IMR-90 (cell line): ENCODE measurements around the gene DMD. TPM values are rescaled to one million over a fixed set of nuclear protein-coding genes. Genes with fewer than 3 reads are reported as not detected.

Experiments used
- ATAC-seq: fragments of 200-7000 bp; cut with Tn5 transposase; 2 replicates; pipeline ENCODE4 v1.9.1; 2020; ENCODE audit warnings: low read depth, mild to moderate bottlenecking, moderate library complexity
- BruUV-seq: library from RNA; stranded (reverse); fragments of 400-500 nt; replicated peaks from 2 replicates; lab custom pipeline; 2021; lab: Mats Ljungman, UMichigan
- CTCF ChIA-PET: fragments of 300-600 bp; formaldehyde crosslinking; extraction: SDS; loops from one replicate; lab custom pipeline; 2021; ENCODE audit warnings: antibody characterized with exemption; lab: Yijun Ruan, JAX
- POLR2A ChIA-PET: fragments of 300-600 bp; sonication (Branson Sonifier 250); formaldehyde crosslinking; loops from one replicate; lab custom pipeline; 2022; ENCODE audit warnings: antibody characterized with exemption; ENCODE audit not compliant: unreplicated experiment; lab: Charles Lee
- DNase-seq: peaks from one replicate; pipeline ENCODE4 v3.0.0; 2013
- H2AFZ ChIP-seq: replicated peaks from 2 replicates; pipeline ENCODE3; 2013; ENCODE audit warnings: low read length, mild to moderate bottlenecking; ENCODE audit not compliant: poor library complexity
- H2AK5ac ChIP-seq: 2 replicates; pipeline ENCODE4 v1.6.1; 2013; ENCODE audit warnings: low read depth, low read length, inconsistent platforms
- H2AK9ac ChIP-seq: replicated peaks from 2 replicates; pipeline ENCODE3; 2013; ENCODE audit warnings: mild to moderate bottlenecking, low read depth, low read length, moderate library complexity; ENCODE audit not compliant: poor library complexity
- H2BK120ac ChIP-seq: 2 replicates; pipeline ENCODE4 v1.6.1; 2013; ENCODE audit warnings: low read depth, low read length, inconsistent platforms
- H2BK15ac ChIP-seq: 3 replicates; pipeline ENCODE4 v1.6.1; 2013; ENCODE audit warnings: low read depth, low read length, inconsistent platforms
- H2BK20ac ChIP-seq: 2 replicates; pipeline ENCODE4 v1.6.1; 2013; ENCODE audit warnings: low read depth, mild to moderate bottlenecking, inconsistent platforms, low read length, moderate library complexity
- H2BK5ac ChIP-seq: 2 replicates; pipeline ENCODE4 v1.6.1; 2013; ENCODE audit warnings: mild to moderate bottlenecking, low read depth, low read length, inconsistent platforms; ENCODE audit not compliant: poor library complexity, severe bottlenecking
- H3K14ac ChIP-seq: replicated peaks from 2 replicates; pipeline ENCODE4 v1.6.1; 2013; ENCODE audit warnings: low read depth, low read length, inconsistent platforms
- H3K18ac ChIP-seq: 2 replicates; pipeline ENCODE4 v1.6.1; 2013; ENCODE audit warnings: low read depth, low read length, control low read depth
- H3K23ac ChIP-seq: 2 replicates; pipeline ENCODE4 v1.6.1; 2013; ENCODE audit warnings: low read depth, low read length, inconsistent platforms
- H3K27ac ChIP-seq: 2 replicates; pipeline ENCODE4 v1.5.1; 2013; ENCODE audit warnings: mild to moderate bottlenecking, control low read depth, low read length; ENCODE audit not compliant: insufficient read depth
- H3K27me3 ChIP-seq: 2 replicates; pipeline ENCODE4 v1.6.1; 2013; ENCODE audit warnings: low read length; ENCODE audit not compliant: control insufficient read depth, insufficient read depth
- H3K36me3 ChIP-seq: 2 replicates; pipeline ENCODE4 v1.6.1; 2013; ENCODE audit warnings: low read length, mixed read lengths; ENCODE audit not compliant: control insufficient read depth, insufficient read depth
- H3K4ac ChIP-seq: 2 replicates; pipeline ENCODE4 v1.6.1; 2013; ENCODE audit warnings: low read depth, low read length, inconsistent platforms
- H3K4me1 ChIP-seq: 2 replicates; pipeline ENCODE4 v1.6.1; 2013; ENCODE audit warnings: low read length, mixed read lengths; ENCODE audit not compliant: control insufficient read depth, insufficient read depth
- H3K4me2 ChIP-seq: 2 replicates; pipeline ENCODE4 v1.6.1; 2013; ENCODE audit warnings: low read depth, mild to moderate bottlenecking, control low read depth, low read length, moderate library complexity
- H3K4me3 ChIP-seq: 2 replicates; pipeline ENCODE4 v1.5.1; 2013; ENCODE audit warnings: low read depth, mild to moderate bottlenecking, control low read depth, low read length, moderate library complexity; ENCODE audit not compliant: insufficient read depth
- H3K56ac ChIP-seq: 2 replicates; pipeline ENCODE4 v1.6.1; 2013; ENCODE audit warnings: low read length, inconsistent platforms; ENCODE audit not compliant: insufficient read depth; ENCODE audit errors: extremely low read depth
- H3K79me1 ChIP-seq, 2 experiments: 2 replicates each; pipeline ENCODE4 v1.6.1; 2013; ENCODE audit warnings: low read length in 2 of 2, inconsistent platforms in 1 of 2, low read depth in 1 of 2
- H3K9ac ChIP-seq: 2 replicates; pipeline ENCODE4 v1.6.1; 2013; ENCODE audit warnings: low read depth, low read length, control low read depth
- H3K9me1 ChIP-seq: 2 replicates; pipeline ENCODE4 v1.6.1; 2013; ENCODE audit warnings: low read length, inconsistent platforms; ENCODE audit not compliant: insufficient read depth
- H3K9me3 ChIP-seq: 2 replicates; pipeline ENCODE4 v1.6.1; 2013; ENCODE audit warnings: low read length; ENCODE audit not compliant: control insufficient read depth, insufficient read depth
- H4K20me1 ChIP-seq: 2 replicates; pipeline ENCODE4 v1.6.1; 2013; ENCODE audit warnings: low read length, inconsistent platforms; ENCODE audit not compliant: insufficient read depth
- H4K5ac ChIP-seq: 2 replicates; pipeline ENCODE4 v1.6.1; 2013; ENCODE audit warnings: mild to moderate bottlenecking, low read depth, low read length, control low read depth
- H4K8ac ChIP-seq, 2 experiments: 2 replicates each; pipeline ENCODE4 v1.6.1; 2013; ENCODE audit warnings: low read depth in 2 of 2, low read length in 2 of 2, control low read depth in 1 of 2, inconsistent platforms in 1 of 2
- H4K91ac ChIP-seq: 2 replicates; pipeline ENCODE4 v1.6.1; 2013; ENCODE audit warnings: low read depth, low read length, inconsistent platforms; ENCODE audit not compliant: insufficient read depth
- BHLHE40 ChIP-seq: fragments of 150-350 bp; IDR thresholded peaks from 2 replicates; pipeline ENCODE4 v1.6.1; 2016; ENCODE audit warnings: mild to moderate bottlenecking, low read depth, low read length
- CEBPB ChIP-seq: IDR thresholded peaks from 2 replicates; pipeline ENCODE4 v1.6.1; 2012; ENCODE audit warnings: low read depth, low read length, improper control_type of control experiment
- CTCF ChIP-seq: conservative IDR thresholded peaks from 2 replicates; pipeline ENCODE4 v1.5.1; 2012; ENCODE audit warnings: mild to moderate bottlenecking, low read depth, low read length, improper control_type of control experiment
- ELK1 ChIP-seq: fragments of 150-350 bp; IDR thresholded peaks from 2 replicates; pipeline ENCODE4 v1.6.1; 2016; ENCODE audit warnings: low read depth, mild to moderate bottlenecking, low read length, moderate library complexity, borderline replicate concordance
- FOS ChIP-seq: fragments of 150-350 bp; IDR thresholded peaks from 2 replicates; pipeline ENCODE4 v1.6.1; 2016; ENCODE audit warnings: low read depth, low read length
- MAZ ChIP-seq: IDR thresholded peaks from 2 replicates; pipeline ENCODE4 v1.6.1; 2012; ENCODE audit warnings: low read depth, mild to moderate bottlenecking, low read length, improper control_type of control experiment, moderate library complexity, borderline replicate concordance
- MXI1 ChIP-seq: IDR thresholded peaks from 2 replicates; pipeline ENCODE4 v1.6.1; 2012; ENCODE audit warnings: low read depth, mild to moderate bottlenecking, low read length, moderate library complexity, borderline replicate concordance
- POLR2A ChIP-seq: IDR thresholded peaks from 2 replicates; pipeline ENCODE4 v1.6.1; 2012; ENCODE audit warnings: mild to moderate bottlenecking, low read depth, low read length
- RCOR1 ChIP-seq: IDR thresholded peaks from 2 replicates; pipeline ENCODE4 v1.6.1; 2012; ENCODE audit warnings: mild to moderate bottlenecking, low read length, improper control_type of control experiment; ENCODE audit not compliant: insufficient replicate concordance
- SMC3 ChIP-seq: fragments of 150-350 bp; IDR thresholded peaks from 2 replicates; pipeline ENCODE4 v1.6.1; 2016; ENCODE audit warnings: low read depth, mild to moderate bottlenecking, antibody characterized with exemption, low read length, moderate library complexity
- USF2 ChIP-seq: fragments of 150-350 bp; IDR thresholded peaks from 2 replicates; pipeline ENCODE4 v1.6.1; 2017; ENCODE audit warnings: mild to moderate bottlenecking, antibody characterized with exemption, low read length, low read depth
- WGBS, 2 experiments: methylation state at CpG; one replicate each; pipeline versions ENCODE4 v1.1.5 to v1.1.7; 2013; ENCODE audit warnings: missing lambda C conversion rate in 2 of 2; ENCODE audit not compliant: insufficient read length in 1 of 2; ENCODE audit errors: extremely low coverage in 2 of 2; 5-methylcytosine and 5-hydroxymethylcytosine counted together
- dilution Hi-C: fragments of 300-500 bp; cut with HindIII; formaldehyde crosslinking; loops from one replicate; pipeline ENCODE4 v1.14.3; 2018; ENCODE audit warnings: low sequenced_read_pairs; ENCODE audit not compliant: unreplicated experiment
- in situ Hi-C: fragments of 300-500 bp; cut with MboI; formaldehyde crosslinking; loops from 3 replicates; pipeline ENCODE4 v1.14.3; 2019; ENCODE audit warnings: low sequenced_read_pairs, inconsistent platforms, mixed read lengths
- intact Hi-C: fragments of 100-400 bp; cut with micrococcal nuclease; formaldehyde crosslinking; loops from 2 replicates; pipeline ENCODE4 v1.10.0; 2022
- polyA plus RNA-seq, 3 experiments: library from polyadenylated mRNA; depleted of rRNA; stranded (reverse); fragments of >200 nt; gene quantifications; 2 replicates each; pipeline ENCODE4 v1.2.3, GENCODE V29; 2012; ENCODE audit warnings: low replicate concordance in 1 of 3
- total RNA-seq: library from RNA; depleted of rRNA; stranded (reverse); fragments of >200 nt; gene quantifications from 2 replicates; pipeline ENCODE4 v1.2.3, GENCODE V29; 2012

DMD gene
- total and polyA plus RNA-seq, 2 of the 4 experiments (the other 2 are of a cell fraction) = 6.6 to 11.8 TPM

GRCh38 chrX:31215277-31215815, 1996.0 kb downstream of the DMD start:
- Histone ChIP-seq H3K4me2 (no peak overlapping the region), H3K79me1 (0 out of 4 replicates have a peak, but pooled peaks cover 0 to 2% of the 10 kb centered on the region in 2 experiments), H3K9ac (no peak overlapping the region), H4K5ac (no peak overlapping the region), H3K27ac (no peak overlapping the region), H3K4me3 (no peak overlapping the region), H2AFZ (no peak overlapping the region), H2AK5ac (no peak overlapping the region), H3K23ac (no peak overlapping the region), H3K36me3 (no peaks in the 10 kb centered on the region), H2AK9ac (no peak overlapping the region), H2BK120ac (no peak overlapping the region), H2BK15ac (no peak overlapping the region), H2BK5ac (no peak overlapping the region), H3K56ac (no peak overlapping the region), H3K9me3 (no peaks in the 10 kb centered on the region), H3K4ac (no peak overlapping the region), H2BK20ac (no peak overlapping the region), H3K4me1 (peaks cover 4% of the 10 kb centered on the region), H3K27me3 (no peaks in the 10 kb centered on the region), H3K14ac (no peak overlapping the region), H4K91ac (0 out of 2 replicates have a peak overlapping the region, but pooled peaks have one; percentile 43), H3K18ac (no peak overlapping the region), H4K20me1 (no peaks in the 10 kb centered on the region), H3K9me1 (peaks cover 2% of the 10 kb centered on the region), H4K8ac (no peak overlapping the region)
- WGBS, 2 experiments = no CpG with 5 or more reads among the region's 7 CpGs
- POLR2A ChIA-PET = no interaction called here
- intact Hi-C loops (loop anchor here (10.0 kb wide), 1 partner anchor 339 kb away; no protein-coding TSS in a partner anchor), in situ Hi-C loops (loop anchor here (10.0 kb wide), 1 partner anchor 439 kb away; no protein-coding TSS in a partner anchor), dilution Hi-C loops (no loop called here)
- DNase-seq (no peak), ATAC-seq (no peak)
- BruUV-seq = no TSS peak
- CTCF ChIA-PET = no interaction called here
- no peak for TF ChIP-seq SMC3
- TF ChIP-seq POLR2A = no peak
- no peak for TF ChIP-seq MXI1
- TF ChIP-seq ELK1 = no peak
- TF ChIP-seq BHLHE40 = no peak
- no peak for TF ChIP-seq MAZ
- TF ChIP-seq USF2 = no peak
- no peak for TF ChIP-seq CEBPB
- TF ChIP-seq CTCF = no peak
- no peak for TF ChIP-seq RCOR1
- TF ChIP-seq FOS = no peak
